IPS-15b (cell line): ENCODE measurements around the gene ATL1.

ENCODE experiments used
- H3K27me3 ChIP-seq: one replicate; pipeline ENCODE4 v1.6.1; 2013; ENCODE audit warnings: low read length; ENCODE audit not compliant: control insufficient read depth, insufficient read depth
- H3K36me3 ChIP-seq: one replicate; pipeline ENCODE4 v1.6.1; 2013; ENCODE audit warnings: low read length; ENCODE audit not compliant: control insufficient read depth, insufficient read depth
- H3K4me1 ChIP-seq: one replicate; pipeline ENCODE4 v1.6.1; 2013; ENCODE audit warnings: mild to moderate bottlenecking, low read length; ENCODE audit not compliant: control insufficient read depth, insufficient read depth
- H3K4me3 ChIP-seq: one replicate; pipeline ENCODE4 v1.5.1; 2013; ENCODE audit warnings: low read depth, low read length
- H3K9ac ChIP-seq: one replicate; pipeline ENCODE4 v1.6.1; 2013; ENCODE audit warnings: low read depth, mild to moderate bottlenecking, low read length
- H3K9me3 ChIP-seq: one replicate; pipeline ENCODE4 v1.6.1; 2013; ENCODE audit warnings: mild to moderate bottlenecking, low read length; ENCODE audit not compliant: control insufficient read depth, insufficient read depth

The ATL1 gene

DNA sequence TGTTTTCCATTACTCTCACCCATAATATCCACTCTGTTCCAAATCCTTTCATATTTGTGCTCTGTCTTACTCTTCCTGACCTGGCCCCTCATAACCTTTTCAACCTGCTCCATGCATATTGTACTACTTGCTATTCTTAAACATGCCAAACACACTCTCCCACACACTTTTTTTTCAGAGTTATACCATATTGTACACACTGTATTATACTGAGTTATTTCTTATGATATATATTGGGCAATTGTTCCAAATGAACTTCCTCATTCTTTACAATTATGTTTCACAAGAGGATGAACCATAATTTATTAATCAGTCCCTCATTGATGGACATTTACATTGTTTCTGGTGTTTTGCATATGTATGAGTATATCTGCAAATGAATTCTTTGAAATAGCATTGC lies 18.5 kb downstream of the ATL1 start:
- Histone ChIP-seq H3K36me3 (no peaks in the 10 kb centered on the region), H3K4me1 (no peaks in the 10 kb centered on the region), H3K9ac (no peak overlapping the region), H3K9me3 (no peaks in the 10 kb centered on the region), H3K4me3 (no peak overlapping the region), H3K27me3 (no peaks in the 10 kb centered on the region)

- Histone ChIP-seq H3K9me3 (no peaks in the 10 kb centered on the region), H3K4me1 (peaks cover 2% of the 10 kb centered on the region), H3K27me3 (no peaks in the 10 kb centered on the region), H3K4me3 (no peak overlapping the region), H3K9ac (no peak overlapping the region), H3K36me3 (no peaks in the 10 kb centered on the region)
Measured at GRCh38 chr14:50590464-50590863, 30.5 kb downstream of the ATL1 start.

DNA sequence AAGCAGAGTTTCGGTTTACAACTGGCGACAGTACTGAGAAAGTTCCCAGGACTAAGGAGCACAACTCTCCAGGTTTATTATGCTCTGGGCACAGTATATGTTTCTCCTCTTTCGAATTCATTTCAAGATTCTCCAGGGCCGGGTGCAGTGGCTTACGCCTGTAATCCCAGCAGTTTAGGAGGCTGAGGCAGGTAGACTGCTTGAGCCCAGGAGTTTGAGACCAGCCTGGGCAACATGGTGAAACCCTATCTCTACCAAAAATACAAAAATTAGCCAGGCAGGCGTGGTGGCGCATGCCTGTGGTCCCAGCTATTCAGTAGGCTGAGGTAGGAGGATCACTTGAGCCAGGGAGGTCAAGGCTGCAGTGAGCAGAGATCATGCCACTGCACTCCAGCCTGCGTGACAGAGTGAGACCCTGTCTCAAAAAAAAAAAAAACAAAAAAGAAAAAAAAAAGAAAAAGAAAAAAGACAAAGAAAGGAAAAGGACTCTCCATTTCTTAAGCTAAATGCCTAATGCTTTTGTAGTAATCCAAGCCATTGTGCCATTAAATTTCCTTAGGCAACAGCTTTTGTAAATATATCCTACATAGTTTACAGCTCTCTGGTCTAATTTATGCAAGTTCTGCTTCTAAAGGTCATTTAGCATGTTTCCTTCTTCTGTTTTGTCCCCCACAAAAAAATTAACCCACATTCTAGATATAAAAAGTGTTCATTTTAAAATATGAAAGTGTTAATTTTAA lies 34.8 kb downstream of the ATL1 start:
- Histone ChIP-seq H3K4me1 (peaks cover 2% of the 10 kb centered on the region), H3K36me3 (no peaks in the 10 kb centered on the region), H3K9ac (peak overlapping the region; percentile 41), H3K27me3 (no peaks in the 10 kb centered on the region), H3K4me3 (no peak overlapping the region), H3K9me3 (no peaks in the 10 kb centered on the region)

- no peaks in the 10 kb centered on the region for H3K9me3 ChIP-seq
- no peaks in the 10 kb centered on the region for H3K27me3 ChIP-seq
- no peaks in the 10 kb centered on the region for H3K36me3 ChIP-seq
- H3K9ac ChIP-seq: no peak overlapping the region
- H3K4me1 ChIP-seq: peaks cover under 1% of the 10 kb centered on the region
- no peak overlapping the region for H3K4me3 ChIP-seq
Measured at GRCh38 chr14:50598765-50599164, 38.8 kb downstream of the ATL1 start.

- no peaks in the 10 kb centered on the region for H3K4me1 ChIP-seq
- no peaks in the 10 kb centered on the region for H3K27me3 ChIP-seq
- no peak overlapping the region for H3K4me3 ChIP-seq
- no peak overlapping the region for H3K9ac ChIP-seq
- no peaks in the 10 kb centered on the region for H3K36me3 ChIP-seq
- H3K9me3 ChIP-seq: no peaks in the 10 kb centered on the region
Measured at GRCh38 chr14:50599700-50600444, 39.9 kb downstream of the ATL1 start.

- H3K27me3 ChIP-seq: no peaks in the 10 kb centered on the region
- no peak overlapping the region for H3K9ac ChIP-seq
- no peaks in the 10 kb centered on the region for H3K36me3 ChIP-seq
- H3K4me3 ChIP-seq: no peak overlapping the region
- no peaks in the 10 kb centered on the region for H3K9me3 ChIP-seq
- no peaks in the 10 kb centered on the region for H3K4me1 ChIP-seq
Measured at GRCh38 chr14:50600849-50601248, 40.9 kb downstream of the ATL1 start.

GRCh38 chr14:50601394-50601793 lies 41.4 kb downstream of the ATL1 start:
- Histone ChIP-seq H3K9ac (no peak overlapping the region), H3K4me1 (no peaks in the 10 kb centered on the region), H3K4me3 (no peak overlapping the region), H3K9me3 (no peaks in the 10 kb centered on the region), H3K36me3 (no peaks in the 10 kb centered on the region), H3K27me3 (no peaks in the 10 kb centered on the region)

GRCh38 chr14:50602035-50602434 lies 42.1 kb downstream of the ATL1 start:
- no peaks in the 10 kb centered on the region for H3K36me3 ChIP-seq
- no peaks in the 10 kb centered on the region for H3K9me3 ChIP-seq
- no peak overlapping the region for H3K9ac ChIP-seq
- no peaks in the 10 kb centered on the region for H3K4me1 ChIP-seq
- H3K27me3 ChIP-seq: no peaks in the 10 kb centered on the region
- H3K4me3 ChIP-seq: no peak overlapping the region

DNA sequence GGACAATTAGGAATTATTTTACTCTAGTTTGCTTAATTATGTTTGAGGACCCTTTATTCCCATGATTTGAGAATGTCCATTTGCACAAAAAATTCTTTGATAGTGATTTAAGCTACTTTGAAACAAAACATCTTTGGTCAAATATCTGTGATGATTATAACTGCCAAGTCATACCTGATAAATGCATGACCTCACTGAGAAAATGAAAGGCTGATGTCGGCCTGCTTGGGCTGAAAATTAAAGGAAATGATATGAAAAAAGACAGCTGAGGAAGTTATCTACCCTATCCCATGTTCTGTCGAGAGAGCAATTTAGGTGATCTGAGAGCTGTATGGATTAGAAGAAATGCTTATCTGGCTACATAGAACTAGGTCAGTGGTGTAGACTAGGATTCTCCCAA lies 43.6 kb downstream of the ATL1 start:
- Histone ChIP-seq H3K4me3 (no peak overlapping the region), H3K27me3 (no peaks in the 10 kb centered on the region), H3K9me3 (no peaks in the 10 kb centered on the region), H3K4me1 (no peaks in the 10 kb centered on the region), H3K36me3 (no peaks in the 10 kb centered on the region), H3K9ac (no peak overlapping the region)

DNA sequence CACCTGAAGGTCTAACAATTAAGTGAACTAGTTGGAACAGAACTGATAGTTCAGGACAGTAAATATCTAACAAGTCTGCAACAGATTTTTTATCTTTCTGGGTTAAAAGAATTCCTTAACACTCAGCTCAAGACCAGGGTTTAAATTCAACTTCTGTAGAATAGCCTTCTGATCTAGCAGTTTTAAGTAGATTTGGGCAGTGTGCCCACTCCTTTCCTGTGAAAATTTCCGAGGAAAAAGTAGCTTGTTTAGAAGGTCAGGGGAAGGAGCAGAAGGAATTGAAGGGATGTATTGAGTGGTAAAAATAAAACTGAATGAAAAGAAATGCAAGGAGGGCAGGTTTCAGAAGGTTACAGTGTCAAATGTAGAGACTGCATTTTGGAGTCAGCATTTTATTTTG lies 45.8 kb downstream of the ATL1 start:
- Histone ChIP-seq H3K9ac (no peak overlapping the region), H3K27me3 (no peaks in the 10 kb centered on the region), H3K4me1 (no peaks in the 10 kb centered on the region), H3K9me3 (no peaks in the 10 kb centered on the region), H3K4me3 (no peak overlapping the region), H3K36me3 (no peaks in the 10 kb centered on the region)

DNA sequence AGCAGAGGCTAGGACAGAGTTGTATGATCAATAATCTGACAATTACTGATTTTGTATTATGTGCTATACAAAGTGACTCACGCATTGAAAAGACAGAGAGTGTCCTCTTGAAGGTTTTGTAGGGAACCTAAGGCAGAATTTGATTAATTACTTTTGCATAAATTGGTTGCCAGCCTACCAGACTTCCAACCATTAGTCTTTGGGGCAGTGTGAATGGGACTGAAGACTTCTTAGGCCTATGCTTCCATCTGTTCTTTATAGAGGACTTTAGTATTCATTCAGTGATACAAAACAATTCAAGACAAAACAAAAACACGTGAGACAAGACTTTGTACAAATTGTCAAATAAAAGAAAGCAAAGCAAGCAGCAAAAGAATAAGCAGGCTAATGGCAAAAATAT lies 46.5 kb downstream of the ATL1 start:
- Histone ChIP-seq H3K9me3 (no peaks in the 10 kb centered on the region), H3K4me1 (no peaks in the 10 kb centered on the region), H3K9ac (no peak overlapping the region), H3K27me3 (no peaks in the 10 kb centered on the region), H3K36me3 (no peaks in the 10 kb centered on the region), H3K4me3 (no peak overlapping the region)

- Histone ChIP-seq H3K27me3 (no peaks in the 10 kb centered on the region), H3K9me3 (no peaks in the 10 kb centered on the region), H3K9ac (no peak overlapping the region)
Measured at GRCh38 chr14:50607181-50607580, 47.2 kb downstream of the ATL1 start.

More at GRCh38 chr14:50607181-50607580, 47.2 kb downstream of the ATL1 start:
- H3K36me3 ChIP-seq: no peaks in the 10 kb centered on the region
- H3K4me1 ChIP-seq: no peaks in the 10 kb centered on the region
- no peak overlapping the region for H3K4me3 ChIP-seq
